Measurements from ENCODE around the gene BTBD9.
"Not testable (repeated sequence)": the region's sequence is repeated elsewhere in the genome, so short reads cannot be mapped to it uniquely, and the experiment has no call there.

Gene BTBD9

GRCh38 chr6:38429546-38429945 lies 210.2 kb downstream of the BTBD9 start:
- no peak for DNase-seq (ENCODE audit: low spot score)

- no peak for DNase-seq (ENCODE audit: low spot score)
These were observed 212.1 kb downstream of the BTBD9 start for GRCh38 chr6:38427492-38428210.

GRCh38 chr6:38425788-38426488 lies 213.8 kb downstream of the BTBD9 start:
- not testable (repeated sequence) for DNase-seq (ENCODE audit: low spot score)

GRCh38 chr6:38423746-38424145 lies 216.0 kb downstream of the BTBD9 start:
- DNase-seq (ENCODE audit: low spot score) = no peak

- DNase-seq (ENCODE audit: low spot score) = no peak
These were observed 219.5 kb downstream of the BTBD9 start for GRCh38 chr6:38420207-38420606.

- DNase-seq (ENCODE audit: low spot score) = no peak
These were observed 222.2 kb downstream of the BTBD9 start for GRCh38 chr6:38417521-38417920.

GRCh38 chr6:38415231-38416005 lies 224.3 kb downstream of the BTBD9 start:
- no peak for DNase-seq (ENCODE audit: low spot score)

- DNase-seq (ENCODE audit: low spot score) = no peak
These were observed 226.5 kb downstream of the BTBD9 start for GRCh38 chr6:38413102-38413800.

- DNase-seq (ENCODE audit: low spot score) = no peak
These were observed 232.5 kb downstream of the BTBD9 start for GRCh38 chr6:38407192-38407591.

- no peak for DNase-seq (ENCODE audit: low spot score)
These were observed 233.6 kb downstream of the BTBD9 start for GRCh38 chr6:38406096-38406495.

- no peak for DNase-seq (ENCODE audit: low spot score)
These were observed 234.7 kb downstream of the BTBD9 start for GRCh38 chr6:38404900-38405556.

GRCh38 chr6:38404355-38404754 lies 235.4 kb downstream of the BTBD9 start:
- DNase-seq (ENCODE audit: low spot score) = no peak

GRCh38 chr6:38403548-38403947 lies 236.2 kb downstream of the BTBD9 start:
- no peak for DNase-seq (ENCODE audit: low spot score)

- no peak for DNase-seq (ENCODE audit: low spot score)
These were observed 239.0 kb downstream of the BTBD9 start for GRCh38 chr6:38400764-38401163.

- DNase-seq (ENCODE audit: low spot score) = no peak
These were observed 239.6 kb downstream of the BTBD9 start for GRCh38 chr6:38400101-38400500.

- DNase-seq (ENCODE audit: low spot score) = no peak
These were observed 243.5 kb downstream of the BTBD9 start for GRCh38 chr6:38396209-38396608.

GRCh38 chr6:38393986-38394385 lies 245.7 kb downstream of the BTBD9 start:
- DNase-seq (ENCODE audit: low spot score) = no peak

- peak; percentile 36 for DNase-seq (ENCODE audit: low spot score)
These were observed 247.8 kb downstream of the BTBD9 start for GRCh38 chr6:38391626-38392579.

GRCh38 chr6:38391206-38391605 lies 248.5 kb downstream of the BTBD9 start:
- DNase-seq (ENCODE audit: low spot score) = peak; percentile 23

- no peak for DNase-seq (ENCODE audit: low spot score)
These were observed 249.9 kb downstream of the BTBD9 start for GRCh38 chr6:38389875-38390274.

GRCh38 chr6:38387971-38388370 lies 251.8 kb downstream of the BTBD9 start:
- DNase-seq (ENCODE audit: low spot score) = no peak

Measured in putamen (tissue), 1 donor.